ENCODE measurements around the gene GGT7. TPM values are rescaled to one million over a fixed set of nuclear protein-coding genes. Genes with fewer than 3 reads are reported as not detected.
"Not testable (repeated sequence)": the region's sequence is repeated elsewhere in the genome, so short reads cannot be mapped to it uniquely, and the experiment has no call there.

The GGT7 gene
- total RNA-seq, 1 donor from 2014 or later: 27.0 TPM

- intact Hi-C loops (cut with DNase I): no loop called here
- ATAC-seq (no peak), DNase-seq (ENCODE audit: low spot score) (no peak)
These were observed 11.6 kb upstream of the GGT7 start for GRCh38 chr20:34884260-34884659.

- DNase-seq (ENCODE audit: low spot score): no peak
- intact Hi-C loops (cut with DNase I): no loop called here
- ATAC-seq: no peak
These were observed 11.2 kb upstream of the GGT7 start for GRCh38 chr20:34883809-34884208.

- intact Hi-C loops (cut with DNase I): no loop called here
- DNase-seq (ENCODE audit: low spot score): no peak
- no peak for ATAC-seq
These were observed 10.5 kb upstream of the GGT7 start for GRCh38 chr20:34883087-34883688.

- DNase-seq (ENCODE audit: low spot score) (no peak), ATAC-seq (no peak)
- intact Hi-C loops (cut with DNase I): no loop called here
These were observed 9.0 kb upstream of the GGT7 start for GRCh38 chr20:34881689-34882088.

- ATAC-seq; DNase-seq (ENCODE audit: low spot score); intact Hi-C loops (cut with DNase I): not testable (repeated sequence)
These were observed 8.3 kb upstream of the GGT7 start for GRCh38 chr20:34880971-34881370.

- DNase-seq (ENCODE audit: low spot score): no peak
These were observed 7.7 kb upstream of the GGT7 start for GRCh38 chr20:34880215-34880850.

GRCh38 chr20:34876406-34877282, 4.0 kb upstream of the GGT7 start, which contains the start of gene ACSS2:
ACSS2 (plus strand) TSS chr20:34876612; CDS start chr20:34876646, 34 bp downstream.
- ATAC-seq (peak; percentile 94), DNase-seq (ENCODE audit: low spot score) (peak; percentile 100)
- intact Hi-C loops (cut with DNase I): loop anchor here (10.0 kb wide), 1 partner anchor 218 kb away; the partner anchor contains the start of gene TRPC4AP

More at GRCh38 chr20:34880215-34880850, 7.7 kb upstream of the GGT7 start:
- intact Hi-C loops (cut with DNase I): no loop called here
- ATAC-seq: no peak

GRCh38 chr20:34875642-34876405, 3.2 kb upstream of the GGT7 start:
- ATAC-seq: peak; percentile 95
- intact Hi-C loops (cut with DNase I): loop anchor here (10.0 kb wide), 1 partner anchor 219 kb away; the partner anchor contains the start of gene TRPC4AP

GRCh38 chr20:34874094-34874654, 1.5 kb upstream of the GGT7 start:
- ATAC-seq: peak; percentile 57
- peak; percentile 87 for DNase-seq (ENCODE audit: low spot score)
- intact Hi-C loops (cut with DNase I): loop anchor here (5.0 to 10.0 kb wide), 2 partner anchors 78 to 221 kb away; partner anchors contain the start of gene TRPC4AP

More at GRCh38 chr20:34875642-34876405, 3.2 kb upstream of the GGT7 start:
- DNase-seq (ENCODE audit: low spot score): no peak

- intact Hi-C loops (cut with DNase I): loop anchor here (5.0 to 10.0 kb wide), 2 partner anchors 79 to 221 kb away; partner anchors contain the start of gene TRPC4AP
- ATAC-seq: no peak
These were observed 982 bp upstream of the GGT7 start for GRCh38 chr20:34873583-34874093.

GRCh38 chr20:34871966-34872621, 562 bp downstream of the GGT7 start:
- DNase-seq (ENCODE audit: low spot score) (no peak), ATAC-seq (no peak)
- intact Hi-C loops (cut with DNase I): loop anchor here (5.0 to 10.0 kb wide), 2 partner anchors 80 to 223 kb away; partner anchors contain the start of gene TRPC4AP

More at GRCh38 chr20:34873583-34874093, 982 bp upstream of the GGT7 start:
- no peak for DNase-seq (ENCODE audit: low spot score)

- no peak for ATAC-seq
These were observed 1.2 kb downstream of the GGT7 start for GRCh38 chr20:34871320-34871926.

GRCh38 chr20:34864216-34864615, 8.4 kb downstream of the GGT7 start:
- ATAC-seq (no peak), DNase-seq (ENCODE audit: low spot score) (no peak)
- intact Hi-C loops (cut with DNase I): no loop called here

More at GRCh38 chr20:34871320-34871926, 1.2 kb downstream of the GGT7 start:
- DNase-seq (ENCODE audit: low spot score): no peak
- intact Hi-C loops (cut with DNase I): loop anchor here (5.0 to 10.0 kb wide), 2 partner anchors 81 to 223 kb away; partner anchors contain the start of gene TRPC4AP

GRCh38 chr20:34863421-34863965, 9.2 kb downstream of the GGT7 start:
- ATAC-seq (no peak), DNase-seq (ENCODE audit: low spot score) (no peak)
- intact Hi-C loops (cut with DNase I): no loop called here

GRCh38 chr20:34862724-34863123, 9.9 kb downstream of the GGT7 start:
- DNase-seq (ENCODE audit: low spot score) (no peak), ATAC-seq (no peak)
- intact Hi-C loops (cut with DNase I): no loop called here

- ATAC-seq (no peak), DNase-seq (ENCODE audit: low spot score) (no peak)
- intact Hi-C loops (cut with DNase I): no loop called here
These were observed 11.1 kb downstream of the GGT7 start for GRCh38 chr20:34861386-34862084.

Measured in sciatic nerve (tissue), 2 donors.